K562 (cell line): Measurements from ENCODE around the gene NCOA6. TPM values are rescaled to one million over a fixed set of nuclear protein-coding genes. Genes with fewer than 3 reads are reported as not detected.
A peak's percentile ranks its signal among the peaks of the same experiment; 100 is the strongest.

ENCODE experiments used
- ARID1B ChIP-seq: fragments of 450-650 bp; IDR thresholded peaks from 2 replicates; pipeline ENCODE4 v1.6.1; 2016; ENCODE audit warnings: antibody characterized with exemption, mild to moderate bottlenecking, inconsistent platforms
- BCLAF1 ChIP-seq, 2 experiments: fragments of 450-650 bp in 1 of 2; IDR thresholded peaks; 2 replicates each; pipeline ENCODE4 v1.6.1; 2011 to 2017; ENCODE audit warnings: low read depth in 2 of 2, antibody characterized with exemption in 1 of 2, borderline replicate concordance in 1 of 2, low read length in 1 of 2, mild to moderate bottlenecking in 1 of 2, mixed read lengths in 1 of 2; ENCODE audit not compliant: control insufficient read depth in 1 of 2
- BMI1 ChIP-seq: fragments of 150-350 bp; IDR thresholded peaks from 2 replicates; pipeline ENCODE4 v1.6.1; 2014; ENCODE audit warnings: low read length
- CHD4 ChIP-seq: fragments of 200-600 bp; sonication (generic); IDR thresholded peaks from 3 replicates; pipeline ENCODE4 v1.6.1; 2012; ENCODE audit warnings: low read depth, mild to moderate bottlenecking, mixed read lengths, low read length, inconsistent platforms; ENCODE audit not compliant: insufficient read depth, insufficient replicate concordance, poor library complexity, severe bottlenecking
- CTCFL ChIP-seq: IDR thresholded peaks from 2 replicates; pipeline ENCODE4 v1.6.1; 2011; ENCODE audit warnings: borderline replicate concordance, low read depth, mild to moderate bottlenecking, moderate library complexity, low read length; ENCODE audit not compliant: insufficient read depth, poor library complexity, severe bottlenecking
- FOXP1 ChIP-seq: sonication (generic); formaldehyde crosslinking; IDR thresholded peaks from 2 replicates; pipeline ENCODE4 v1.8.0; 2022; ENCODE audit warnings: mild to moderate bottlenecking, missing genetic modification reagents
- HDAC3 ChIP-seq: fragments of 450-650 bp; IDR thresholded peaks from 2 replicates; pipeline ENCODE4 v1.6.1; 2018; ENCODE audit warnings: borderline replicate concordance, mild to moderate bottlenecking, moderate library complexity; ENCODE audit not compliant: partially characterized antibody
- KLF1 ChIP-seq: fragments of 450-650 bp; IDR thresholded peaks from 2 replicates; pipeline ENCODE4 v1.6.1; 2016; ENCODE audit warnings: missing genetic modification characterization, missing compliant biosample characterization
- MAFK ChIP-seq: IDR thresholded peaks from 2 replicates; pipeline ENCODE4 v1.6.1; 2011; ENCODE audit warnings: low read length, improper control_type of control experiment
- MEF2D ChIP-seq: conservative IDR thresholded peaks from 2 replicates; pipeline ENCODE4 v1.6.1; 2016; ENCODE audit warnings: low read depth, missing genetic modification characterization, missing compliant biosample characterization
- NFRKB ChIP-seq: fragments of 450-650 bp; IDR thresholded peaks from 2 replicates; pipeline ENCODE4 v1.6.1; 2016; ENCODE audit warnings: low read depth
- NR2C2 ChIP-seq, 2 experiments: fragments of 200-800 bp in 1 of 2; sonication (Bioruptor generic) in 1 of 2; sonication (generic) in 1 of 2; formaldehyde crosslinking in 1 of 2; IDR thresholded peaks; 2 replicates each; pipeline versions ENCODE4 v1.6.1 to v1.8.0; 2016 to 2022; ENCODE audit warnings: mild to moderate bottlenecking in 1 of 2, missing compliant biosample characterization in 1 of 2, missing genetic modification characterization in 1 of 2, missing genetic modification reagents in 1 of 2
- PTRF ChIP-seq: fragments of 450-650 bp; IDR thresholded peaks from 2 replicates; pipeline ENCODE4 v1.6.1; 2016; ENCODE audit warnings: mild to moderate bottlenecking, missing genetic modification characterization, missing compliant biosample characterization
- RAD21 ChIP-seq, 2 experiments: fragments of 250-450 bp in 1 of 2; fragments of 450-650 bp in 1 of 2; sonication (Bioruptor Pico) in 1 of 2; formaldehyde crosslinking in 1 of 2; IDR thresholded peaks in 1 of 2; conservative IDR thresholded peaks in 1 of 2; 2 replicates each; pipeline versions ENCODE4 v1.4.0 to v1.8.0; 2020 to 2022; ENCODE audit warnings: mild to moderate bottlenecking in 2 of 2, moderate library complexity in 1 of 2
- STAT5A ChIP-seq: IDR thresholded peaks from 2 replicates; pipeline ENCODE4 v1.6.1; 2012; ENCODE audit warnings: low read length, inconsistent platforms, borderline replicate concordance
- TAF9B ChIP-seq: fragments of 450-650 bp; IDR thresholded peaks from 2 replicates; pipeline ENCODE4 v1.6.1; 2018; ENCODE audit warnings: mild to moderate bottlenecking; ENCODE audit not compliant: partially characterized antibody
- TBP ChIP-seq: optimal IDR thresholded peaks from 2 replicates; pipeline ENCODE3; 2011; ENCODE audit warnings: low read depth, low read length, improper control_type of control experiment
- XRCC5 ChIP-seq: fragments of 200-400 bp; formaldehyde crosslinking; IDR thresholded peaks from 2 replicates; pipeline ENCODE4 v1.6.1; 2017; ENCODE audit warnings: low read depth, mild to moderate bottlenecking, low read length
- ZNF347 ChIP-seq: fragments of 450-650 bp; formaldehyde crosslinking; IDR thresholded peaks from 2 replicates; pipeline ENCODE4 v1.4.0; 2020; ENCODE audit warnings: low read depth, mild to moderate bottlenecking, moderate library complexity
- ZNF584 ChIP-seq: fragments of 200-800 bp; sonication (Bioruptor generic); IDR thresholded peaks from 2 replicates; pipeline ENCODE4 v1.6.1; 2016; ENCODE audit warnings: low read depth, mild to moderate bottlenecking, missing genetic modification characterization, missing compliant biosample characterization
- ZNF717 ChIP-seq: fragments of 250-450 bp; sonication (Bioruptor Pico); IDR thresholded peaks from 2 replicates; pipeline ENCODE4 v1.5.0; 2021
- ZNF778 ChIP-seq: fragments of 450-650 bp; formaldehyde crosslinking; IDR thresholded peaks from 2 replicates; pipeline ENCODE4 v1.4.0; 2020; ENCODE audit warnings: mild to moderate bottlenecking, moderate library complexity
- polyA plus RNA-seq, 8 experiments: library from polyadenylated mRNA; depleted of rRNA in 4 of 8; stranded (reverse) in 5 of 8; unstranded in 3 of 8; fragments of >200 nt; fragmentation: Nextera tagmentation in 2 of 8; fragmentation: Illumina TruSeq in 1 of 8; extraction: Ambion mirVana in 2 of 8; extraction: Trizol in 1 of 8; gene quantifications; 2 replicates each; pipeline versions ENCODE4 v1.2.1 to v1.2.3, GENCODE V29; 2011 to 2014; ENCODE audit warnings: inconsistent platforms in 1 of 8, missing spikeins in 1 of 8
- total RNA-seq, 7 experiments: library from RNA; depleted of rRNA in 6 of 7; stranded (reverse); fragments of >200 nt in 6 of 7; fragmentation: Illumina TruSeq in 2 of 7; extraction: Trizol in 2 of 7; gene quantifications; 2 replicates each; pipeline versions ENCODE4 v1.2.1 to v1.2.3, GENCODE V29; 2011 to 2021; ENCODE audit warnings: low replicate concordance in 1 of 7

NCOA6 gene
- total and polyA plus RNA-seq, 9 of the 15 experiments (the other 6 are each of a cell fraction or from before 2014, with no cell fraction given), result 6.1 to 25.0 (median 9.5) TPM

GRCh38 chr20:34824806-34825529 is 483 bp downstream of the NCOA6 start (continued):
- TF ChIP-seq CTCFL, result no peak
- TF ChIP-seq KLF1, result no peak
- TF ChIP-seq BMI1, result no peak
- TF ChIP-seq ZNF347 (CRISPR knock-in tag), result no peak
- no peak for TF ChIP-seq CHD4
- TF ChIP-seq NFRKB, result no peak
- no peak for TF ChIP-seq NR2C2 (CRISPR knock-in tag; IDR thresholded peaks at IDR 0.05)
- 0 out of 2 replicates have a peak, but pooled peaks have one; percentile 65 for TF ChIP-seq NR2C2 (tag; IDR thresholded peaks at IDR 0.05)
- TF ChIP-seq BCLAF1 (IDR thresholded peaks at IDR 0.05; ENCODE audit: borderline replicate concordance in 1 of 2, control insufficient read depth in 1 of 2, low read depth in 2 of 2, low read length in 1 of 2), result no peak
- no peak for TF ChIP-seq STAT5A
- no peak for TF ChIP-seq PTRF (tag)
- no peak for TF ChIP-seq HDAC3
- TF ChIP-seq ZNF584 (CRISPR knock-in tag), result no peak
- peak; percentile 68 for TF ChIP-seq TBP
- TF ChIP-seq ZNF778, result no peak
- no peak for TF ChIP-seq MAFK
- no peak; the same call in 1 of the 2 replicates for TF ChIP-seq FOXP1 (CRISPR knock-in tag)
- TF ChIP-seq TAF9B, result no peak
- TF ChIP-seq ARID1B, result 0 out of 2 replicates have a peak, but pooled peaks have one; percentile 10
- no peak for TF ChIP-seq RAD21 (CRISPR knock-in tag; conservative IDR thresholded peaks at IDR 0.05 in 1 of 2, IDR thresholded peaks at IDR 0.05 in 1 of 2)
- TF ChIP-seq ZNF717 (CRISPR knock-in tag), result no peak
- no peak for TF ChIP-seq XRCC5
- no peak for TF ChIP-seq MEF2D (tag)
